HG03139 (cell line): ENCODE data around the gene ADAMTS2.

Experiments used
- ATAC-seq: cut with Tn5 transposase; IDR thresholded peaks from one replicate; pipeline ENCODE4 v1.9.1; 2021; ENCODE audit not compliant: unreplicated experiment

The ADAMTS2 gene

GRCh38 chr5:179345183-179345432 lies 153 bp downstream of the ADAMTS2 start:
- ATAC-seq: no peak

- no peak for ATAC-seq
These were observed 654 bp downstream of the ADAMTS2 start for GRCh38 chr5:179344431-179345182.

- no peak for ATAC-seq
These were observed 1.4 kb downstream of the ADAMTS2 start for GRCh38 chr5:179343719-179344430.

- ATAC-seq: no peak
These were observed 2.1 kb downstream of the ADAMTS2 start for GRCh38 chr5:179343021-179343718.

- ATAC-seq: no peak
These were observed 2.7 kb downstream of the ADAMTS2 start for GRCh38 chr5:179342577-179342976.

- no peak for ATAC-seq
These were observed 4.8 kb downstream of the ADAMTS2 start for GRCh38 chr5:179340465-179340864.

- no peak for ATAC-seq
These were observed 5.3 kb downstream of the ADAMTS2 start for GRCh38 chr5:179339996-179340395.

- no peak for ATAC-seq
These were observed 6.2 kb downstream of the ADAMTS2 start for GRCh38 chr5:179339081-179339480.

GRCh38 chr5:179337796-179338676 lies 7.2 kb downstream of the ADAMTS2 start:
- ATAC-seq: no peak

GRCh38 chr5:179336871-179337795 lies 8.1 kb downstream of the ADAMTS2 start:
- no peak for ATAC-seq

GRCh38 chr5:179336126-179336870 lies 9.0 kb downstream of the ADAMTS2 start:
- ATAC-seq: no peak

- no peak for ATAC-seq
These were observed 11.2 kb downstream of the ADAMTS2 start for GRCh38 chr5:179333796-179334761.

- no peak for ATAC-seq
These were observed 12.4 kb downstream of the ADAMTS2 start for GRCh38 chr5:179332741-179333290.

- no peak for ATAC-seq
These were observed 13.5 kb downstream of the ADAMTS2 start for GRCh38 chr5:179331591-179332375.

- ATAC-seq: no peak
These were observed 14.9 kb downstream of the ADAMTS2 start for GRCh38 chr5:179330186-179330900.

GRCh38 chr5:179328291-179328690 lies 17.0 kb downstream of the ADAMTS2 start:
- no peak for ATAC-seq
